ENCODE data around the gene ALDH3B2. TPM values are rescaled to one million over a fixed set of nuclear protein-coding genes. Genes with fewer than 3 reads are reported as not detected.

The ALDH3B2 gene
- total RNA-seq, 2 experiments from 2014 or later, result not detected

GRCh38 chr11:67697846-67698245, 23.4 kb upstream of the ALDH3B2 start:
- ChIA-PET CTCF (no interaction called here), POLR2A (no interaction called here)
- H3K27me3 Mint-ChIP-seq, result peaks cover 4% of the 10 kb centered on the region
- Histone ChIP-seq H3K27me3 (ENCODE audit: control insufficient read depth in 1 of 2, insufficient read depth in 2 of 2, low read length in 2 of 2) (no peaks in the 10 kb centered on the region), H3K4me1 (ENCODE audit: insufficient read depth, low read length) (no peaks in the 10 kb centered on the region), H3K4me3 (ENCODE audit: low read length) (no peak overlapping the region), H3K9me3 (ENCODE audit: control insufficient read depth in 1 of 2, insufficient read depth in 1 of 2, low read length in 2 of 2) (no peaks in the 10 kb centered on the region), H3K36me3 (ENCODE audit: insufficient read depth, low read length) (no peaks in the 10 kb centered on the region), H3K27ac (ENCODE audit: low read depth in 1 of 2, low read length in 2 of 2) (no peak overlapping the region)
- no peak overlapping the region for H3K27ac Mint-ChIP-seq
- TF ChIP-seq CTCF (IDR thresholded peaks at IDR 0.05), result no peak
- H3K9me3 Mint-ChIP-seq, result no peaks in the 10 kb centered on the region
- no peaks in the 10 kb centered on the region for H3K4me1 Mint-ChIP-seq (ENCODE audit: low read depth)
- no peak for DNase-seq
- no peak for ATAC-seq (ENCODE audit: poor library complexity)
- no peak overlapping the region for H3K4me3 Mint-ChIP-seq
- H3K36me3 Mint-ChIP-seq (ENCODE audit: low read depth), result no peaks in the 10 kb centered on the region
- intact Hi-C loops (cut with DNase I, micrococcal nuclease), result no loop called here

GRCh38 chr11:67696998-67697397, 22.6 kb upstream of the ALDH3B2 start:
- ATAC-seq (ENCODE audit: poor library complexity) (no peak), DNase-seq (no peak)
- ChIA-PET CTCF (no interaction called here), POLR2A (no interaction called here)
- H3K27me3 ChIP-seq (ENCODE audit: control insufficient read depth in 1 of 2, insufficient read depth in 2 of 2, low read length in 2 of 2), result no peaks in the 10 kb centered on the region
- H3K9me3 ChIP-seq (ENCODE audit: control insufficient read depth in 1 of 2, insufficient read depth in 1 of 2, low read length in 2 of 2), result no peaks in the 10 kb centered on the region
- H3K4me1 ChIP-seq (ENCODE audit: insufficient read depth, low read length), result no peaks in the 10 kb centered on the region
- no peak overlapping the region for H3K27ac ChIP-seq (ENCODE audit: low read depth in 1 of 2, low read length in 2 of 2)
- TF ChIP-seq CTCF (IDR thresholded peaks at IDR 0.05), result no peak
- no peak overlapping the region for H3K4me3 Mint-ChIP-seq
- H3K9me3 Mint-ChIP-seq, result no peaks in the 10 kb centered on the region
- no peaks in the 10 kb centered on the region for H3K4me1 Mint-ChIP-seq (ENCODE audit: low read depth)
- H3K27me3 Mint-ChIP-seq, result peaks cover 4% of the 10 kb centered on the region
- no peaks in the 10 kb centered on the region for H3K36me3 ChIP-seq (ENCODE audit: insufficient read depth, low read length)
- no peak overlapping the region for H3K27ac Mint-ChIP-seq
- no peaks in the 10 kb centered on the region for H3K36me3 Mint-ChIP-seq (ENCODE audit: low read depth)
- intact Hi-C loops (cut with DNase I, micrococcal nuclease), result no loop called here
- H3K4me3 ChIP-seq (ENCODE audit: low read length), result no peak overlapping the region

- no peak overlapping the region for H3K27ac ChIP-seq (ENCODE audit: low read depth in 1 of 2, low read length in 2 of 2)
- no peaks in the 10 kb centered on the region for H3K4me1 ChIP-seq (ENCODE audit: insufficient read depth, low read length)
- TF ChIP-seq CTCF (IDR thresholded peaks at IDR 0.05), result no peak
- H3K27me3 ChIP-seq (ENCODE audit: control insufficient read depth in 1 of 2, insufficient read depth in 2 of 2, low read length in 2 of 2), result no peaks in the 10 kb centered on the region
- ATAC-seq (ENCODE audit: poor library complexity), result no peak
- intact Hi-C loops (cut with DNase I, micrococcal nuclease), result no loop called here
- no peaks in the 10 kb centered on the region for H3K9me3 Mint-ChIP-seq
- H3K27ac Mint-ChIP-seq, result no peak overlapping the region
- H3K4me1 Mint-ChIP-seq (ENCODE audit: low read depth), result no peaks in the 10 kb centered on the region
- no peak overlapping the region for H3K4me3 ChIP-seq (ENCODE audit: low read length)
- ChIA-PET POLR2A (no interaction called here), CTCF (no interaction called here)
- no peaks in the 10 kb centered on the region for H3K36me3 Mint-ChIP-seq (ENCODE audit: low read depth)
- H3K27me3 Mint-ChIP-seq, result peaks cover 9% of the 10 kb centered on the region
- no peaks in the 10 kb centered on the region for H3K9me3 ChIP-seq (ENCODE audit: control insufficient read depth in 1 of 2, insufficient read depth in 1 of 2, low read length in 2 of 2)
- H3K36me3 ChIP-seq (ENCODE audit: insufficient read depth, low read length), result no peaks in the 10 kb centered on the region
- no peak overlapping the region for H3K4me3 Mint-ChIP-seq
- no peak for DNase-seq
Observed at GRCh38 chr11:67695606-67696005, 21.2 kb upstream of the ALDH3B2 start.
